Measurements from ENCODE around the gene POFUT1.
A peak's percentile ranks its signal among the peaks of the same experiment; 100 is the strongest.
"Not testable (repeated sequence)": the region's sequence is repeated elsewhere in the genome, so short reads cannot be mapped to it uniquely, and the experiment has no call there.

The POFUT1 gene

DNA sequence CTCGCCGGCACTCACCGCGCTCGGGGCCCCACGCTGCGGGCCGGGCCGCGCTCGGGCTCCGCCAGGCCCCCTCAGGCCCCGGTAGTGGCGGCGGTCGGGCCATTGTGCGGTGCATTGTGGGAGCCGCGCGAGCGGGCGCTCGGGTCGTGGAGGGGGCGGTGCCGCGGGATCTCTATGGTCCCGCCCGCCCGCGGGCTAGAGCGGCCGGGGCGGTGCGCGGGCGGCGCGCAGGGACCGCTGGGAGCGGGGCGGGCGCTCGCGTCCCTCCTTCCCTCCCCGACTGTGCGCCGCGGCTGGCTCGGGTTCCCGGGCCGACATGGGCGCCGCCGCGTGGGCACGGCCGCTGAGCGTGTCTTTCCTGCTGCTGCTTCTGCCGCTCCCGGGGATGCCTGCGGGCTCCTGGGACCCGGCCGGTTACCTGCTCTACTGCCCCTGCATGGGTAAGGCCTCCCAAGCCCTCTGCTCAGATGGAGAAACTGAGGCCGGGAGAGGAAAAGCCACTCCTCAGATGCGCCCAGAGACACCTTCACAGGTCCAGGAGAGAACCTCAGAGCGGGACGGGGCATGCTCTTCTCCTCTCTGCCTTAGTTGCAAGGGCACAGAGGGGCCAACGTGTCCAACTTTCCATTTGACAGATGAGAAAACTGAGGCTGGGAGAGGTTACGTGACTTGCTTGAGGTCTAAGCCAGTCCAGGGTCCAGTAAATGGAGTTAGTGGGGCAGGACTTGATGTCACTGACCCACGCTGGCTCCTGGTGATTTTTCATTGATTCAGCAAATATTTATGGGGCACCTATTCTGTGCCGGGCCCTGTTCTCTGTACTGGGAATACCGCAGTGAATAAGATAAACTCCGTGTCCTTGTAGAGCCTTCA is at the start of gene POFUT1, which contains the start of gene PLAGL2:
TSS of gene POFUT1 (plus strand) at position 255 of the 873 bp plus-strand sequence. CDS start at position 317, 62 bp downstream.
TSS of gene PLAGL2 (minus strand) at position 118 of the 873 bp plus-strand sequence. CDS start 5,565 bp downstream, outside the sequence.
- DNase-seq (ENCODE audit: low read depth, low spot score) = peak; percentile 79

DNA sequence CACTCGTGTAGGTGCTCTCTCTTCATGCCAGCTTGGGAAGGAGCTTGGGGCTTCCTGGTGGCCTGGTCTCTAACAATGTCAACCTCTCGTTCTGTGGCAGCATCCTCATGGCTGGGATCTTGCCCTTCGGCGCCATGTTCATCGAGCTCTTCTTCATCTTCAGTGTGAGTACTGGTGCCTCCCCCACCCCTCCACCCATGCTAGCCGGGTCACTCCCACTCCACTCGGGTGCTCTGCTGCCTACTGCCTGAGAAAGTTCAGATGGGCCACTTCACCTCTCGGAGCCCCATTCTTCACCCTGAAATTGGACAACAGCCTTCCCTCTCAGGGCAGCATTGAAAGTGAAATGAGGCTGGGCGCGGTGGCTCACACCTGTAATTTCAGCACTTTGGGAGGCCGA is 49.3 kb upstream of the POFUT1 start:
- DNase-seq (ENCODE audit: low read depth, low spot score) = no peak

DNA sequence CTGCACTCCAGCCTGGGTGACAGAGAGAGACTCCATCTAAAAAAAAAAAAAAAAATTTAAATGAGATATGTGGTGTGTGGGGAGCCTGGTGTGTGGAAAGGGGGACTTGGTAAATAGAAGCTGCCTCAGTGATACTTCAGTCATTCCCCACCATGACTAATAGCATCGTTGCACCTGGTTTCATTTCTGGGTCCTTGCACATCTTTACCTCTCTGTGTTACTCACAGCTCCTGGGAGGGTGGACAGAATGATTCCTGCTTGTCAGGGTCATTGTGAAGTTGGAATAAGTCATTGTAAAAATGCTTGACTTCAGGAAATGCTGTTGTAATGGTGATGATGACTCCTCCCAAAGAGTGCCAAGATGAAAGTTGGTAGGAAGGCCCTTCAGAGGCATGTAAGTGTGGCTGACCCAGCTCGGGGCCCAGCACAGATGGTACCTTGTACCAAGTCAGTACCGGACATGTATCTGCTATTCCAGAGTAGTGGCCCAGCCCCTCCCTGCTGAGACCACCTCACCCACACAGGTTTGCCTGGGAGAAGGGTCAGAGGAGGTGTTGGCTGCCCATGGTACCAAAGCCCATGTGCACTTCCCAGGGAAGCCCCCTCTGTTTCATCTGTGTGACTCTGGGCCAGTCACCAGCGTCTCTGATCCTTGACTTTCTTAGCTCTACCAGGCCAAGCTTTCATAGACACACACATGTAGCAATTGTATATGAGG is 48.6 kb upstream of the POFUT1 start:
- no peak for DNase-seq (ENCODE audit: low read depth, low spot score)

GRCh38 chr20:32159766-32160221 is 47.9 kb upstream of the POFUT1 start:
- no peak for DNase-seq (ENCODE audit: low read depth, low spot score)

DNA sequence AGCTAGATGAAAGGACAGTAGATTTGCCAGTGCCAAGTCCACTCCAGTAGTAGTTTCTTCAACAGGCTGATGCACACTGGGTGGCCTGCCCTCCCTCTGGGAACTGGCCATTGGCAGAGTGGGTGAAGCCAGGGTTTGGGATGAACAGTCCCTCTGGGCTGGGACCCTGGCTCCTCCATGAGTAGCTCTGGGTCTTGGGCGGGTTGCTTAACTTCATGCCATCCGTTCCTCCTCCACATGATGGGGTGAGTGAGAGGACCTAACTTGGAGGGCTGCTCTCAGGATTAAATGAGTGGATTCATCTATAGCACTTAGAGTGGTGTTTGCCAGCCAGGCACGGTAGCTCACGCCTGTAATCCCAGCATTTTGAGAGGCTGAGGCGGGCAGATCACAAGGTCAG is 47.3 kb upstream of the POFUT1 start:
- no peak for DNase-seq (ENCODE audit: low read depth, low spot score)

- DNase-seq (ENCODE audit: low read depth, low spot score) = no peak
Measured at GRCh38 chr20:32162351-32162750, 45.3 kb upstream of the POFUT1 start.

DNA sequence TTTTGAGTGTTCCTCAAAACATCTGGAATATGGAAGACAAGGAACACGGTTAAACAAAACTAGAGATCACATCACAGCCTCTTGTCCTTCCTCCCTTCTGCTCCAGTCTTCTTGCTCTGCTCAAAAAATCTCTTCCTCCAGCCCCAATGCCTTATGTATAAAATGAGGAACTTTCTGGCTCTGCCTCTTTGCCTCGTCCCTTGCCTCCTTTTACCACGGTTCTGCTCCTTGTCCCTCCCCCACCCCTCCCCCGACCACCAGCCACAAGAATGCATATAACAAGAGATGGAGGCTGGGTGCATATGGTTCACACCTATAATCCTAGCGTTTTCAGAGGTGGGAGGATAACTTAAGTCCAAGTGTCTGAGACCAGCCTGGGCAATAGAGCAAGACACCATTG is 43.7 kb upstream of the POFUT1 start:
- no peak for DNase-seq (ENCODE audit: low read depth, low spot score)

GRCh38 chr20:32164984-32165735 is 42.5 kb upstream of the POFUT1 start:
- DNase-seq (ENCODE audit: low read depth, low spot score) = no peak

DNA sequence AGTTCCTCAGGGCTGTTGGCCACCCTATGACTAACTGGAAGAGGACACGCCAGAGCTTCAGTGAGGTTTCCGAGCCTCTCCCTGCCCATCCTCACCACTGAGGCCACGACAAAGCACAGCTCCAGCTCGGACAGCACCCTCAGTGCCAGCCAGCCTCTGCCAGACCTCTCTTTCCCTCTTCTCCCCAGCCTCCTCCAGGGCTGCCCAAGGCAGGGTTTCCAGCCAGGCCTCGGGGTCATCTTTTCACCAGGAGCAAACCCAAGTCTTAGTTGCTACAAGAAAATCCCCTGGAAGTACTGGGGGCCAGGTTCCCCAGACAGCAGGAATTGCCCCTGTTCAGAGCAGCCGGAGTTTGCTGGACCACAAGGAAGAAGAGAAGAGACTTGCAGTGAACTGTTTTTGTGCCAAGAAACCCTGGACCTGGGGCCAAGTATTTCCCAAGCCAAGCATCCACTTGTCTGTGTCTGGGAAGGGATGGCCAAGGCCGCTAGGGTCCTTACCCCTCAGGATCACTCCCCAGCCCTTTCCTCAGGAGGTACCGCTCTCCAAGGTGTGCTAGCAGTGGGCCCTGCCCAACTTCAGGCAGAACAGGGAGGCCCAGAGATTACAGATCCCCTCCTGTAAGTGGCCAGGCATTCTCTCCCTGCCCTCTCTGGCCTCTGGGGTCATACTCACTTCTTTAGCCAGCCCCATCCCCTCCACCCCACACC is 41.7 kb upstream of the POFUT1 start:
- DNase-seq (ENCODE audit: low read depth, low spot score) = no peak

- no peak for DNase-seq (ENCODE audit: low read depth, low spot score)
Measured at GRCh38 chr20:32167552-32167951, 40.1 kb upstream of the POFUT1 start.

GRCh38 chr20:32168184-32168910 is 39.3 kb upstream of the POFUT1 start:
- DNase-seq (ENCODE audit: low read depth, low spot score) = no peak

DNA sequence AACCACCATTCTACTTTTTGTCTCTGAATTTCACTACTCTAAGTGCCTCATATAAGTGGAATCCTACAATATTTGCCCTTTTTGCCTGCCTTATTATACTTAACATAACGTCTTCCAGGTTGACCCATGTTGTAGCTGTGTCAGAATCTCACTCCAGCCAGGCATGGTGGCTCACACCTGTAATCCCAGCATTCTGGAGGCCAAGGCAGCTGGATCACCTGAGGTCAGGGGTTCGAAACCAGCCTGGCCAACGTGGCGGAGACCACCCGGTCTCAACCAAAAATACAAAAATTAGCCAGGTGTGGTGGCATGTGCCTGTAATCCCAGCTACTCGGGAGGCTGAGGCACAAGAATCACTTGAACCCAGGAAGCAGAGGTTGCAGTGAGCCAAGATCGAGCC is 30.0 kb upstream of the POFUT1 start:
- DNase-seq (ENCODE audit: low read depth, low spot score) = not testable (repeated sequence)

- DNase-seq (ENCODE audit: low read depth, low spot score) = no peak
Measured at GRCh38 chr20:32179515-32179914, 28.2 kb upstream of the POFUT1 start.

- DNase-seq (ENCODE audit: low read depth, low spot score) = no peak
Measured at GRCh38 chr20:32179934-32180333, 27.7 kb upstream of the POFUT1 start.

- no peak for DNase-seq (ENCODE audit: low read depth, low spot score)
Measured at GRCh38 chr20:32181606-32182005, 26.1 kb upstream of the POFUT1 start.

GRCh38 chr20:32183947-32184635 is 23.6 kb upstream of the POFUT1 start:
- no peak for DNase-seq (ENCODE audit: low read depth, low spot score)

- DNase-seq (ENCODE audit: low read depth, low spot score) = no peak
Measured at GRCh38 chr20:32184961-32185603, 22.6 kb upstream of the POFUT1 start.

DNA sequence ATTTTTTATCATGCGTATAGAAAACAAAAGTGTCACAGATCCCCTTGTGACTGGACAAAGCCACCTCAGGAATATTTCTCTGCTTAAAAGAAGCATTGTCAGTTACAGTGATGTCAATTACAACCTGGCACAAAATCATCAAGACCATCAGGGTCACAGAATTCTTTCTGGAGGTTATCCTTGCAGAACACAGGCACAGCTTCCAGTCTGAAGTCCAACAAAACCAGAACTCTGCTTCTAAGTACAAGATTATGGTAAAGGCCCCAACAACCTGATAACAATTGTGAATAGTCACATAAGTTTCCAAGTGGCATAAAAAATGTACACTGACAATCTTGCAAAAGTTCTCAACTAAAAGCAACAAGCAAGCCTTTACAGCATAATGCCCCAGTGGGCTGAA is 21.2 kb upstream of the POFUT1 start:
- DNase-seq (ENCODE audit: low read depth, low spot score) = no peak

DNA sequence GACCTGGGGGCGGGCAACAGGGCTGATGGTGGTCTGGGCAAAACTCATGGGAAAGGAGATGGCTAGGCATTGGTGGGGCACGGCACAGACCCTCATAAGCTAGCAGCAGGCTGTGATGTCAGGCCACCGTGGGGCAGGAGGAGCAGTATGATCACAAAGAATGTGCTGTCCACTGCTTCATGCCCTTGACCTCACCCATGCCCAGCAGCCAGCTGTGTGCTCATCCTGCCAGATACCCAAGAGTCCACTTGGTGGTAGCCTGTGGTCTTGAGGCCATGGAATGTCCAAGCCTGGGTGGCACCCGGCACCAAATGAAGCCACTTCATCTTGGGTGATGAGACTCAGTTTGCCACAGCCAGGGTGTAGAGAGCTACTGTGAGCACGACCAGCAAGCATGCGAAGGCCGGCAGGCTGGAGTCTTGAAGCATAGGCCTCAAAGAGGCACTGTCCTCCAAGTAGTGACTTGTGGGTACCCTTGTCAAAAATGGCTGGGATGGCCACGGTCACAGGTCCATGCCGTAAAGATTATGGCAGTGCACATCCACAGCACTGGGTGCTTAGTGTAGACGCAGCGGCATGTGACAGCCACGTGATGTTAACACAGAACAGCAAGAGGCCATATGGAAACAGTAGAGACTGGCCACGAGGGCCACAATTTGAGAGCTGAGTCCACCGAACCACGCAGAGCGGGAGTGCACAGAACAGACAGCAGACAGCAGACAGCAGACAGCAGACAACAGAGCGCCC is 19.1 kb upstream of the POFUT1 start:
- no peak for DNase-seq (ENCODE audit: low read depth, low spot score)

Data from activated CD4-positive, CD25-positive, alpha-beta regulatory T cell treated with anti-CD3 and anti-CD28 coated beads, Interleukin-2, amount 50 U/mL, for 16 hours (primary cell).